Suppressor macrophage (primary cell): ENCODE data around the gene NR3C2.
"Not testable (repeated sequence)": the region's sequence is repeated elsewhere in the genome, so short reads cannot be mapped to it uniquely, and the experiment has no call there.

Experiments used
- DNase-seq, 4 experiments: peaks; one replicate each; pipeline ENCODE4 v3.0.0-alpha.2; 2020 to 2022

The NR3C2 gene

GRCh38 chr4:148214529-148215166 is 227.6 kb downstream of the NR3C2 start:
- no peak for DNase-seq

GRCh38 chr4:148211533-148211932 is 230.7 kb downstream of the NR3C2 start:
- DNase-seq: no peak

- DNase-seq: no peak
Measured at GRCh38 chr4:148210661-148211060, 231.6 kb downstream of the NR3C2 start.

GRCh38 chr4:148207068-148207467 is 235.1 kb downstream of the NR3C2 start:
- DNase-seq: no peak

GRCh38 chr4:148205476-148205875 is 236.7 kb downstream of the NR3C2 start:
- DNase-seq: no peak

GRCh38 chr4:148204892-148205291 is 237.3 kb downstream of the NR3C2 start:
- DNase-seq: no peak

GRCh38 chr4:148204171-148204570 is 238.0 kb downstream of the NR3C2 start:
- DNase-seq: no peak

- no peak for DNase-seq
Measured at GRCh38 chr4:148203056-148203898, 238.9 kb downstream of the NR3C2 start.

- no peak for DNase-seq
Measured at GRCh38 chr4:148200960-148201359, 241.3 kb downstream of the NR3C2 start.

GRCh38 chr4:148196164-148196563 is 246.1 kb downstream of the NR3C2 start:
- DNase-seq: peak in 3 of 4 experiments; percentile 5 to 42 (median 41)

GRCh38 chr4:148192526-148192925 is 249.7 kb downstream of the NR3C2 start:
- no peak for DNase-seq

- not testable (repeated sequence) for DNase-seq
Measured at GRCh38 chr4:148187454-148188222, 254.6 kb downstream of the NR3C2 start.

- DNase-seq: no peak
Measured at GRCh38 chr4:148184922-148185321, 257.3 kb downstream of the NR3C2 start.

- DNase-seq: no peak
Measured at GRCh38 chr4:148182230-148182911, 259.8 kb downstream of the NR3C2 start.

- no peak for DNase-seq
Measured at GRCh38 chr4:148173397-148174017, 268.7 kb downstream of the NR3C2 start.

- no peak for DNase-seq
Measured at GRCh38 chr4:148171596-148171995, 270.6 kb downstream of the NR3C2 start.

- no peak for DNase-seq
Measured at GRCh38 chr4:148170408-148171365, 271.5 kb downstream of the NR3C2 start.

- DNase-seq: no peak
Measured at GRCh38 chr4:148166132-148166591, 276.1 kb downstream of the NR3C2 start.

- no peak for DNase-seq
Measured at GRCh38 chr4:148164557-148164956, 277.7 kb downstream of the NR3C2 start.

- no peak for DNase-seq
Measured at GRCh38 chr4:148162991-148163390, 279.2 kb downstream of the NR3C2 start.

GRCh38 chr4:148162519-148162918 is 279.7 kb downstream of the NR3C2 start:
- no peak for DNase-seq
